NCI-H1694 (cell line): ENCODE data around the gene PPP1R37.

Experiments used
- DNase-seq: peaks from one replicate; lab custom pipeline; 2025; lab: John Stamatoyannopoulos, UW

PPP1R37 gene

GRCh38 chr19:45153339-45154063 is 60.5 kb downstream of the PPP1R37 start:
- no peak for DNase-seq

GRCh38 chr19:45154064-45154827 is 61.3 kb downstream of the PPP1R37 start:
- no peak for DNase-seq

GRCh38 chr19:45156011-45156630 is 63.1 kb downstream of the PPP1R37 start:
- no peak for DNase-seq

GRCh38 chr19:45156751-45157150 is 63.8 kb downstream of the PPP1R37 start:
- no peak for DNase-seq

GRCh38 chr19:45158503-45159209 is 65.7 kb downstream of the PPP1R37 start:
- no peak for DNase-seq

GRCh38 chr19:45159210-45159970 is 66.4 kb downstream of the PPP1R37 start:
- DNase-seq: no peak

GRCh38 chr19:45159971-45160324 is 67.0 kb downstream of the PPP1R37 start:
- no peak for DNase-seq

GRCh38 chr19:45160870-45161737 is 68.1 kb downstream of the PPP1R37 start, which contains the start of gene NKPD1:
TSS of gene NKPD1 (minus strand) at chr19:45160982. CDS start at chr19:45160150, 832 bp downstream.
- DNase-seq: no peak

GRCh38 chr19:45161738-45162607 is 69.0 kb downstream of the PPP1R37 start:
- DNase-seq: no peak

- no peak for DNase-seq
Measured at GRCh38 chr19:45162608-45163143, 69.7 kb downstream of the PPP1R37 start.

- DNase-seq: no peak
Measured at GRCh38 chr19:45163156-45163555, 70.2 kb downstream of the PPP1R37 start.

GRCh38 chr19:45163751-45164460 is 70.9 kb downstream of the PPP1R37 start:
- no peak for DNase-seq

- DNase-seq: no peak
Measured at GRCh38 chr19:45164577-45165335, 71.8 kb downstream of the PPP1R37 start.

- DNase-seq: no peak
Measured at GRCh38 chr19:45166723-45167252, 73.8 kb downstream of the PPP1R37 start.

GRCh38 chr19:45168767-45169351 is 75.9 kb downstream of the PPP1R37 start:
- DNase-seq: peak; percentile 12

GRCh38 chr19:45169602-45170001 is 76.6 kb downstream of the PPP1R37 start:
- no peak for DNase-seq
